H9 (cell line): ENCODE results near the gene ABCA7. TPM values are rescaled to one million over a fixed set of nuclear protein-coding genes. Genes with fewer than 3 reads are reported as not detected.

ENCODE experiments used
- DNase-seq: peaks from one replicate; pipeline ENCODE4 v3.0.0-alpha.2; 2017
- H2AFZ ChIP-seq: one replicate; pipeline ENCODE4 v1.6.1; 2013; ENCODE audit warnings: mild to moderate bottlenecking, low read length, control low read depth, moderate library complexity
- H2AK5ac ChIP-seq: 2 replicates; pipeline ENCODE4 v1.6.1; 2013; ENCODE audit warnings: low read length, control low read depth, mixed read lengths; ENCODE audit not compliant: insufficient read length
- H2BK120ac ChIP-seq: one replicate; pipeline ENCODE4 v1.6.1; 2013; ENCODE audit warnings: low read depth, mild to moderate bottlenecking, low read length, control low read depth, inconsistent platforms; ENCODE audit not compliant: poor library complexity, severe bottlenecking
- H2BK12ac ChIP-seq: 2 replicates; pipeline ENCODE4 v1.6.1; 2013; ENCODE audit warnings: low read length, control low read depth, mixed read lengths, low read depth; ENCODE audit not compliant: insufficient read length
- H2BK15ac ChIP-seq: 2 replicates; pipeline ENCODE4 v1.6.1; 2013; ENCODE audit warnings: low read depth, low read length, control low read depth
- H2BK20ac ChIP-seq: one replicate; pipeline ENCODE4 v1.6.1; 2013; ENCODE audit warnings: low read depth, mild to moderate bottlenecking, low read length, control low read depth, inconsistent platforms; ENCODE audit not compliant: poor library complexity, severe bottlenecking
- H2BK5ac ChIP-seq: 2 replicates; pipeline ENCODE4 v1.6.1; 2013; ENCODE audit warnings: low read length, control low read depth, mixed read lengths; ENCODE audit not compliant: insufficient read length
- H3K14ac ChIP-seq: 2 replicates; pipeline ENCODE4 v1.6.1; 2013; ENCODE audit warnings: low read length, control low read depth; ENCODE audit not compliant: insufficient read depth
- H3K18ac ChIP-seq: 2 replicates; pipeline ENCODE4 v1.6.1; 2013; ENCODE audit warnings: low read depth, mild to moderate bottlenecking, mixed read lengths, low read length, control low read depth; ENCODE audit not compliant: insufficient read length
- H3K23ac ChIP-seq: 2 replicates; pipeline ENCODE4 v1.6.1; 2013; ENCODE audit warnings: low read length, control low read depth, mixed read lengths, low read depth; ENCODE audit not compliant: insufficient read length
- H3K23me2 ChIP-seq: 2 replicates; pipeline ENCODE4 v1.6.1; 2013; ENCODE audit warnings: low read depth, mild to moderate bottlenecking, mixed read lengths, low read length, control low read depth; ENCODE audit not compliant: insufficient read length, poor library complexity, severe bottlenecking
- H3K27ac ChIP-seq: 2 replicates; pipeline ENCODE4 v1.5.1; 2013; ENCODE audit warnings: low read length, control low read depth, mixed read lengths, low read depth; ENCODE audit not compliant: insufficient read length
- H3K27me3 ChIP-seq: 2 replicates; pipeline ENCODE4 v1.6.1; 2013; ENCODE audit warnings: low read length, control low read depth, inconsistent platforms; ENCODE audit not compliant: insufficient read depth
- H3K4ac ChIP-seq: 2 replicates; pipeline ENCODE4 v1.6.1; 2013; ENCODE audit warnings: low read depth, mild to moderate bottlenecking, control low read depth, inconsistent platforms, low read length, moderate library complexity
- H3K4me1 ChIP-seq: 2 replicates; pipeline ENCODE4 v1.6.1; 2013; ENCODE audit warnings: low read length, control low read depth, inconsistent platforms; ENCODE audit not compliant: insufficient read depth
- H3K4me2 ChIP-seq: 2 replicates; pipeline ENCODE4 v1.6.1; 2013; ENCODE audit warnings: low read length, control low read depth, mixed read lengths; ENCODE audit not compliant: insufficient read length, insufficient read depth
- H3K56ac ChIP-seq: 2 replicates; pipeline ENCODE4 v1.6.1; 2013; ENCODE audit warnings: low read depth, mild to moderate bottlenecking, mixed read lengths, low read length, control low read depth; ENCODE audit not compliant: insufficient read length
- H3K79me1 ChIP-seq: 2 replicates; pipeline ENCODE4 v1.6.1; 2013; ENCODE audit warnings: low read depth, mild to moderate bottlenecking, moderate library complexity, low read length, control low read depth, inconsistent platforms; ENCODE audit not compliant: insufficient read depth, poor library complexity, severe bottlenecking
- H3K79me2 ChIP-seq: 2 replicates; pipeline ENCODE4 v1.6.1; 2013; ENCODE audit warnings: low read length, control low read depth, inconsistent platforms; ENCODE audit not compliant: insufficient read depth
- H3K9ac ChIP-seq: 2 replicates; pipeline ENCODE4 v1.6.1; 2013; ENCODE audit warnings: low read length, control low read depth, mixed read lengths; ENCODE audit not compliant: insufficient read length; ENCODE audit errors: extremely low read depth
- H3K9me3 ChIP-seq: one replicate; pipeline ENCODE4 v1.6.1; 2013; ENCODE audit warnings: low read depth, low read length, inconsistent platforms; ENCODE audit not compliant: control insufficient read depth
- H3T11ph ChIP-seq: one replicate; pipeline ENCODE4 v1.6.1; 2013; ENCODE audit warnings: mild to moderate bottlenecking, low read length, control low read depth, inconsistent platforms
- H4K20me1 ChIP-seq: one replicate; pipeline ENCODE4 v1.6.1; 2013; ENCODE audit not compliant: control insufficient read depth, insufficient read length, insufficient read depth
- H4K5ac ChIP-seq: 2 replicates; pipeline ENCODE4 v1.6.1; 2013; ENCODE audit warnings: low read depth, mild to moderate bottlenecking, mixed read lengths, low read length, control low read depth; ENCODE audit not compliant: insufficient read length
- H4K8ac ChIP-seq: replicated peaks from 2 replicates; pipeline ENCODE4 v1.6.1; 2013; ENCODE audit warnings: low read length, control low read depth, mixed read lengths, low read depth; ENCODE audit not compliant: insufficient read length
- H4K91ac ChIP-seq: 2 replicates; pipeline ENCODE4 v1.6.1; 2013; ENCODE audit warnings: low read depth, mild to moderate bottlenecking, moderate library complexity, mixed read lengths, low read length, control low read depth; ENCODE audit not compliant: insufficient read length
- H3K27ac Mint-ChIP-seq, 3 experiments: 2 replicates in 2 of 3; 3 replicates in 1 of 3; pipeline ENCODE4 v1.8.0; 2020 to 2021; ENCODE audit warnings: mixed read lengths in 3 of 3, mild to moderate bottlenecking in 1 of 3, moderate library complexity in 1 of 3
- H3K27me3 Mint-ChIP-seq: 2 replicates; pipeline ENCODE4 v1.8.0; 2021; ENCODE audit warnings: low read depth, mild to moderate bottlenecking, moderate library complexity, mixed read lengths
- H3K36me3 Mint-ChIP-seq, 3 experiments: 2 replicates in 2 of 3; 3 replicates in 1 of 3; pipeline ENCODE4 v1.8.0; 2020 to 2021; ENCODE audit warnings: low read depth in 3 of 3, mixed read lengths in 3 of 3; ENCODE audit not compliant: insufficient read depth in 1 of 3
- H3K4me1 Mint-ChIP-seq, 2 experiments: 2 replicates each; pipeline ENCODE4 v1.8.0; 2020; ENCODE audit warnings: mixed read lengths in 2 of 2
- H3K4me3 Mint-ChIP-seq, 2 experiments: 2 replicates in 1 of 2; 3 replicates in 1 of 2; pipeline ENCODE4 v1.8.0; 2020 to 2021; ENCODE audit warnings: mild to moderate bottlenecking in 2 of 2, mixed read lengths in 2 of 2, moderate library complexity in 1 of 2
- H3K9me3 Mint-ChIP-seq, 2 experiments: 2 replicates in 1 of 2; 3 replicates in 1 of 2; pipeline ENCODE4 v1.8.0; 2020; ENCODE audit warnings: mild to moderate bottlenecking in 2 of 2, mixed read lengths in 2 of 2, moderate library complexity in 1 of 2
- WGBS: extraction: QIAGEN DNeasy Blood & Tissue Kit; methylation state at CpG from one replicate; pipeline ENCODE4 v1.1.7; 2013; ENCODE audit warnings: missing lambda C conversion rate, low lambda C conversion rate, mixed read lengths; ENCODE audit not compliant: insufficient read length; ENCODE audit errors: extremely low coverage; 5-methylcytosine and 5-hydroxymethylcytosine counted together
- total RNA-seq: library from RNA; stranded (reverse); gene quantifications from 2 replicates; pipeline ENCODE4 v1.2.1, GENCODE V29; 2021
- TF ChIP-seq, protein P1 (sequence below): fragments of 200-600 bp; sonication (generic); conservative IDR thresholded peaks from 3 replicates; pipeline ENCODE4 v1.8.0; 2021; ENCODE audit warnings: antibody characterized with exemption, mild to moderate bottlenecking

The ABCA7 gene
- total RNA-seq, 1 experiment from 2014 or later: 34.6 TPM

DNA sequence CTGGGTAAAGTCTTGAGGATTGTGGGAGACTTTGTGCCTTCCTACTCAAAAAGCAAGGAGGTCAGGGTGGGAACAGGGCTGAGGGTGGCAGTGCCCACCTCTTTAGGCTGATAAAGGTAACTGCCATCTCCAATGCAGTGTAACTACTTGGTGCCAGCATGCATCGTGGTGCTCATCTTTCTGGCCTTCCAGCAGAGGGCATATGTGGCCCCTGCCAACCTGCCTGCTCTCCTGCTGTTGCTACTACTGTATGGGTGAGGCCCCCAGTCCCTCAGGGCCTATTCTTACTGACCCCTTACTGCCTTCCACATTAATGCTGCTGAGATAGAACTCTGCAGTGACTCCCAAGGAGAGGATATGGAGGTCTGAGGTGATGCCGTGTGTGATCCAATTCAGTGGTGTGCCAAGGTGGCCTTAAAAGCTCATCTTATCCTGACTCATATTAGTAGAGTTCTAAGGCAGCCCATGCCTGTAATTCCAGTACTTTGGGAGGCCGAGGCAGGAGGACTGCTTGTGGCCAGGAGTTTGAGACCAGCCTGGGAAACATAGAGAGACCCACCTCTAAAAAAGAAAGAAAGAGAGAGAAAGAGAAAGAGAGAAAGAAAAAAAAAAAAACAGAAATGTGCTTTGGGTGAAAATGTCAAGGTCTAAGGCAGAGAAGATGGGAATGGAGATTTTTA is 17.4 kb downstream of the ABCA7 start:
- Histone ChIP-seq H3K23ac (no peak overlapping the region), H4K5ac (no peak overlapping the region), H3K9me3 (peaks cover 19% of the 10 kb centered on the region), H3T11ph (no peak overlapping the region), H2AK5ac (no peak overlapping the region), H3K79me2 (no peaks in the 10 kb centered on the region), H4K8ac (no peak overlapping the region), H3K79me1 (no peaks in the 10 kb centered on the region), H3K4me2 (no peak overlapping the region), H3K9ac (no peak overlapping the region), H2BK5ac (no peak overlapping the region), H2AFZ (no peak overlapping the region), H2BK12ac (no peak overlapping the region), H3K4me1 (no peaks in the 10 kb centered on the region), H3K27me3 (no peaks in the 10 kb centered on the region), H3K18ac (no peak overlapping the region), H2BK120ac (no peak overlapping the region), H4K20me1 (no peaks in the 10 kb centered on the region), H2BK15ac (no peak overlapping the region), H4K91ac (no peak overlapping the region), H3K27ac (no peak overlapping the region), H3K23me2 (peaks cover 4% of the 10 kb centered on the region), H3K4ac (no peak overlapping the region), H3K56ac (no peak overlapping the region), H3K14ac (no peak overlapping the region), H2BK20ac (no peak overlapping the region)
- TF ChIP-seq, protein P1, sequence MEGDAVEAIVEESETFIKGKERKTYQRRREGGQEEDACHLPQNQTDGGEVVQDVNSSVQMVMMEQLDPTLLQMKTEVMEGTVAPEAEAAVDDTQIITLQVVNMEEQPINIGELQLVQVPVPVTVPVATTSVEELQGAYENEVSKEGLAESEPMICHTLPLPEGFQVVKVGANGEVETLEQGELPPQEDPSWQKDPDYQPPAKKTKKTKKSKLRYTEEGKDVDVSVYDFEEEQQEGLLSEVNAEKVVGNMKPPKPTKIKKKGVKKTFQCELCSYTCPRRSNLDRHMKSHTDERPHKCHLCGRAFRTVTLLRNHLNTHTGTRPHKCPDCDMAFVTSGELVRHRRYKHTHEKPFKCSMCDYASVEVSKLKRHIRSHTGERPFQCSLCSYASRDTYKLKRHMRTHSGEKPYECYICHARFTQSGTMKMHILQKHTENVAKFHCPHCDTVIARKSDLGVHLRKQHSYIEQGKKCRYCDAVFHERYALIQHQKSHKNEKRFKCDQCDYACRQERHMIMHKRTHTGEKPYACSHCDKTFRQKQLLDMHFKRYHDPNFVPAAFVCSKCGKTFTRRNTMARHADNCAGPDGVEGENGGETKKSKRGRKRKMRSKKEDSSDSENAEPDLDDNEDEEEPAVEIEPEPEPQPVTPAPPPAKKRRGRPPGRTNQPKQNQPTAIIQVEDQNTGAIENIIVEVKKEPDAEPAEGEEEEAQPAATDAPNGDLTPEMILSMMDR: no peak; the same call in 2 of the 3 replicates
- Mint-ChIP-seq H3K27me3 (no peaks in the 10 kb centered on the region; the same call in none of the 2 replicates), H3K36me3 (peaks cover 0 to 17% (median 15%) of the 10 kb centered on the region in 3 experiments; a peak in 3 of 7 replicates), H3K4me3 (peak overlapping the region in 1 of 2 experiments; percentile 9; a peak in 1 of 5 replicates), H3K27ac (no peak overlapping the region), H3K4me1 (peaks cover 0 to 9% of the 10 kb centered on the region in 2 experiments; a peak in 3 of 4 replicates), H3K9me3 (no peaks in the 10 kb centered on the region)
- WGBS: no CpG with 5 or more reads among the region's 3 CpGs
- peak; percentile 43 for DNase-seq
